HCT116 (cell line): ENCODE data around the gene ADAM19. TPM values are rescaled to one million over a fixed set of nuclear protein-coding genes. Genes with fewer than 3 reads are reported as not detected.
A peak's percentile ranks its signal among the peaks of the same experiment; 100 is the strongest.

Source experiments
- ATAC-seq: fragments of 200-7000 bp; cut with Tn5 transposase; 2 replicates; pipeline ENCODE4 v1.9.1; 2020; ENCODE audit warnings: mild to moderate bottlenecking, moderate library complexity
- BruUV-seq: library from RNA; stranded (reverse); fragments of 400-500 nt; replicated peaks from 2 replicates; lab custom pipeline; 2021; lab: Mats Ljungman, UMichigan
- CTCF ChIA-PET: fragments of 300-600 bp; sonication (Branson Sonifier 250); formaldehyde crosslinking; loops from one replicate; lab custom pipeline; 2021; ENCODE audit warnings: antibody characterized with exemption; lab: Charles Lee
- POLR2A ChIA-PET: fragments of 300-600, 350-600 bp; sonication (Branson Sonifier 250); formaldehyde crosslinking; loops from one replicate; lab custom pipeline; 2021; ENCODE audit warnings: antibody characterized with exemption; lab: Charles Lee
- RAD21 ChIA-PET, 2 experiments: fragments of 300-600 bp; sonication (Branson Sonifier 250); formaldehyde crosslinking; loops; one replicate each; lab custom pipeline; 2023; ENCODE audit warnings: low total read pairs in 2 of 2; ENCODE audit not compliant: uncharacterized antibody in 2 of 2, unreplicated experiment in 2 of 2, low non-redundant PET in 1 of 2; lab: Charles Lee
- DNase-seq: peaks from one replicate; pipeline ENCODE4 v3.0.0-alpha.2; 2010; ENCODE audit warnings: low read depth, low spot score
- H2AFZ ChIP-seq: fragments of 200-600 bp; shearing (Covaris generic), sonication (generic); 2 replicates; pipeline ENCODE4 v1.6.1; 2017; ENCODE audit warnings: low read depth, mixed run types, mixed read lengths, antibody characterized with exemption, low read length; ENCODE audit not compliant: poor library complexity, severe bottlenecking
- H3K27ac ChIP-seq: 2 replicates; pipeline ENCODE4 v1.5.1; 2012; ENCODE audit warnings: low read depth, low read length
- H3K27me3 ChIP-seq: fragments of 200-600 bp; sonication (generic); 2 replicates; pipeline ENCODE4 v1.6.1; 2016; ENCODE audit warnings: mixed run types, low read length, mixed read lengths; ENCODE audit not compliant: insufficient read depth
- H3K36me3 ChIP-seq, 2 experiments: fragments of 200-500 bp in 1 of 2; fragments of 200-600 bp in 1 of 2; sonication (Bioruptor generic) in 1 of 2; sonication (generic) in 1 of 2; 2 replicates each; pipeline versions ENCODE4 v1.5.1 to v1.6.1; 2014 to 2016; ENCODE audit warnings: low read length in 2 of 2, inconsistent platforms in 1 of 2, mixed read lengths in 1 of 2, mixed run types in 1 of 2; ENCODE audit not compliant: insufficient read depth in 2 of 2, control insufficient read depth in 1 of 2
- H3K4me1 ChIP-seq, 2 experiments: fragments of 200-600 bp in 1 of 2; sonication (generic) in 1 of 2; 2 replicates each; pipeline versions ENCODE4 v1.5.1 to v1.6.1; 2012 to 2017; ENCODE audit warnings: low read length in 2 of 2, inconsistent platforms in 1 of 2, mild to moderate bottlenecking in 1 of 2, mixed read lengths in 1 of 2, mixed run types in 1 of 2, moderate library complexity in 1 of 2; ENCODE audit not compliant: insufficient read depth in 2 of 2, control insufficient read depth in 1 of 2
- H3K4me2 ChIP-seq: fragments of 200-600 bp; sonication (generic); 2 replicates; pipeline ENCODE4 v1.6.1; 2017; ENCODE audit warnings: mixed run types, low read length, mixed read lengths
- H3K4me3 ChIP-seq, 2 experiments: fragments of 200-600 bp in 1 of 2; sonication (generic) in 1 of 2; replicated peaks in 1 of 2; 2 replicates each; pipeline ENCODE4 v1.5.1; 2011 to 2016; ENCODE audit warnings: low read length in 2 of 2, control low read depth in 1 of 2, low read depth in 1 of 2, mild to moderate bottlenecking in 1 of 2, mixed read lengths in 1 of 2, mixed run types in 1 of 2
- H3K79me2 ChIP-seq: fragments of 200-600 bp; sonication (generic); 2 replicates; pipeline ENCODE4 v1.6.1; 2017; ENCODE audit warnings: mild to moderate bottlenecking, mixed run types, low read length, moderate library complexity, mixed read lengths; ENCODE audit not compliant: insufficient read depth
- H3K9ac ChIP-seq: fragments of 200-600 bp; sonication (generic); 2 replicates; pipeline ENCODE4 v1.6.1; 2016; ENCODE audit warnings: low read length, mixed read lengths
- H3K9me2 ChIP-seq: fragments of 200-600 bp; sonication (generic), shearing (Covaris generic); 2 replicates; pipeline ENCODE4 v1.6.1; 2017; ENCODE audit warnings: mixed run types, mild to moderate bottlenecking, moderate library complexity; ENCODE audit not compliant: insufficient read depth
- H3K9me3 ChIP-seq, 2 experiments: fragments of 200-500 bp in 1 of 2; fragments of 200-600 bp in 1 of 2; sonication (Bioruptor generic) in 1 of 2; sonication (generic) in 1 of 2; 2 replicates each; pipeline ENCODE4 v1.6.1; 2014 to 2017; ENCODE audit warnings: low read length in 2 of 2, mixed read lengths in 2 of 2, inconsistent platforms in 1 of 2, low read depth in 1 of 2, mild to moderate bottlenecking in 1 of 2, mixed run types in 1 of 2, moderate library complexity in 1 of 2; ENCODE audit not compliant: control insufficient read depth in 1 of 2, insufficient read depth in 1 of 2
- H4K20me1 ChIP-seq: fragments of 200-600 bp; sonication (generic), shearing (Covaris generic); 2 replicates; pipeline ENCODE4 v1.6.1; 2017; ENCODE audit warnings: mixed run types, mild to moderate bottlenecking, moderate library complexity; ENCODE audit not compliant: insufficient read depth
- CBX3 ChIP-seq: IDR thresholded peaks from 2 replicates; pipeline ENCODE4 v1.6.1; 2012; ENCODE audit warnings: low read depth
- CEBPB ChIP-seq: IDR thresholded peaks from 2 replicates; pipeline ENCODE4 v1.6.1; 2012; ENCODE audit warnings: low read depth
- ELF1 ChIP-seq: IDR thresholded peaks from 2 replicates; pipeline ENCODE4 v1.6.1; 2012; ENCODE audit warnings: low read depth, borderline replicate concordance
- EZH2 ChIP-seq: fragments of 200-600 bp; sonication (generic); IDR thresholded peaks from 2 replicates; pipeline ENCODE4 v1.6.1; 2017; ENCODE audit warnings: antibody characterized with exemption, mixed run types
- EZH2phosphoT487 ChIP-seq: fragments of 200-600 bp; IDR thresholded peaks from 2 replicates; pipeline ENCODE4 v1.6.1; 2018; ENCODE audit warnings: antibody characterized with exemption, borderline replicate concordance
- POLR2A ChIP-seq: IDR thresholded peaks from 2 replicates; pipeline ENCODE4 v1.7.0; 2011; ENCODE audit warnings: borderline replicate concordance; ENCODE audit not compliant: insufficient read depth, insufficient read length; ENCODE audit errors: extremely low read depth
- POLR2AphosphoS5 ChIP-seq: IDR thresholded peaks from 2 replicates; pipeline ENCODE4 v1.6.1; 2011; ENCODE audit warnings: mild to moderate bottlenecking, low read depth, low read length, moderate library complexity
- RAD21 ChIP-seq: IDR thresholded peaks from 2 replicates; pipeline ENCODE4 v1.6.1; 2012; ENCODE audit warnings: low read depth, mild to moderate bottlenecking
- TCF7L2 ChIP-seq: IDR thresholded peaks from 2 replicates; pipeline ENCODE4 v1.7.0; 2011; ENCODE audit warnings: borderline replicate concordance, inconsistent platforms; ENCODE audit not compliant: insufficient read depth, insufficient read length; ENCODE audit errors: extremely low read depth
- YY1 ChIP-seq: IDR thresholded peaks from 2 replicates; pipeline ENCODE4 v1.6.1; 2011; ENCODE audit warnings: low read length, low read depth, moderate library complexity, mild to moderate bottlenecking; ENCODE audit not compliant: insufficient replicate concordance; ENCODE audit errors: extremely low read depth
- ZFX ChIP-seq: fragments of 450-650 bp; IDR thresholded peaks from 2 replicates; pipeline ENCODE4 v1.6.1; 2017
- ZNF274 ChIP-seq: fragments of 200-500 bp; sonication (Bioruptor generic); IDR thresholded peaks from 2 replicates; pipeline ENCODE4 v1.6.1; 2014; ENCODE audit warnings: mild to moderate bottlenecking, low read depth, low read length, inconsistent platforms
- intact Hi-C: fragments of 100-400 bp; cut with micrococcal nuclease; formaldehyde crosslinking; loops from 2 replicates; pipeline ENCODE4 v1.10.0; 2022
- total RNA-seq: library from RNA; stranded (reverse); gene quantifications from one replicate; pipeline ENCODE4 v1.2.1, GENCODE V29; 2021; ENCODE audit not compliant: unreplicated experiment
- TF ChIP-seq, protein P1 (sequence below), 3 experiments: fragments of 200-600 bp in 1 of 3; sonication (generic) in 1 of 3; IDR thresholded peaks in 2 of 3; conservative IDR thresholded peaks in 1 of 3; 2 replicates each; pipeline ENCODE4 v1.5.1; 2012 to 2017; ENCODE audit warnings: low read depth in 2 of 3, low read length in 2 of 3, antibody characterized with exemption in 1 of 3, borderline replicate concordance in 1 of 3, control low read depth in 1 of 3, mild to moderate bottlenecking in 1 of 3, mixed read lengths in 1 of 3, mixed run types in 1 of 3, moderate library complexity in 1 of 3; ENCODE audit not compliant: insufficient read depth in 1 of 3
- TF ChIP-seq, protein P2 (sequence below): IDR thresholded peaks from 2 replicates; pipeline ENCODE4 v1.6.1; 2012

ADAM19 gene
- total RNA-seq, 1 experiment from 2014 or later: 77.3 TPM

DNA sequence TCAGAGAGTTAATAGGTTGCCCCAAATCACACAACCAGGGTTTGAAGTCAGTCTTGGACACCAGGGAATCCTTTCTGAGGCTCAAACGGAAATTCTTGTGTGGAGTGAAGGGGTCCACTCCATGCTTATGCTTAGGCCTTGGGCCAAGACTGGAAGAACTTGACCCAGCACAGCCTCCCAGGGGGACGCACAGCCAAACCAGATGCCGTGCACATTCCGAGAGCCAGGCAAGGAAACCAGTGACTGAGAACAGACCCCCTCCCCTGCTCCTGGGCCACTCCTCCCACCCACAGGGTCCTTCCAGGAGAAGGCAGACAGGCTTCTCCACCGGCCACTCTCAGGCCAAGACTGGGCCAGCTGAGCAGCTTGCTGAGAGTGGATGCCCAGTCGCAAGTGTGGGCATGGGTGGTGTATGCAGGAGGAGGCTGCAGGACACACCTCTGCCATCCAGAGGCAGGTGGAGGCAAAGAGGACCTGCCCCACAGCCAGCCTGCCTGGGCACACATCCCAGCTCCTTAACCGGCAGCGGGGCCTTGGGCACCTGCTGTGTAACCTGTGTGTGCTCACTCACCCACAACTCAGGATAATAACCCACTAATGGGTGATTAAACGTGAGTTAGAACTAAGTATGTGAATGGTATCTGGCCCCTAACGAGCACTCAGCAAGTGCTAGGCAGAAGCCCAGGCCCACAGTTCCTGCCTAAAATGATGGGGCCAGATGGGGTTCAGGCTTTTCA is 77.5 kb downstream of the ADAM19 start:
- ChIA-PET RAD21 (no interaction called here), POLR2A (no interaction called here), CTCF (no interaction called here)
- Histone ChIP-seq H3K9ac (no peak overlapping the region), H3K9me2 (no peaks in the 10 kb centered on the region), H3K4me2 (no peak overlapping the region), H3K27me3 (no peaks in the 10 kb centered on the region), H2AFZ (no peak overlapping the region), H3K9me3 (no peaks in the 10 kb centered on the region), H3K4me3 (no peak overlapping the region), H3K79me2 (no peaks in the 10 kb centered on the region), H3K4me1 (no peaks in the 10 kb centered on the region), H4K20me1 (no peaks in the 10 kb centered on the region), H3K36me3 (peaks cover 7 to 19% of the 10 kb centered on the region in 2 experiments; a peak in 3 of 4 replicates), H3K27ac (no peak overlapping the region)
- DNase-seq (no peak), ATAC-seq (peak; percentile 40; the same call in 1 of the 2 replicates)
- intact Hi-C loops: no loop called here
- no TSS peak for BruUV-seq
- no peak for TF ChIP-seq POLR2AphosphoS5
- TF ChIP-seq CEBPB: no peak
- TF ChIP-seq YY1: no peak
- no peak for TF ChIP-seq CBX3
- no peak for TF ChIP-seq EZH2phosphoT487
- TF ChIP-seq, protein P1, sequence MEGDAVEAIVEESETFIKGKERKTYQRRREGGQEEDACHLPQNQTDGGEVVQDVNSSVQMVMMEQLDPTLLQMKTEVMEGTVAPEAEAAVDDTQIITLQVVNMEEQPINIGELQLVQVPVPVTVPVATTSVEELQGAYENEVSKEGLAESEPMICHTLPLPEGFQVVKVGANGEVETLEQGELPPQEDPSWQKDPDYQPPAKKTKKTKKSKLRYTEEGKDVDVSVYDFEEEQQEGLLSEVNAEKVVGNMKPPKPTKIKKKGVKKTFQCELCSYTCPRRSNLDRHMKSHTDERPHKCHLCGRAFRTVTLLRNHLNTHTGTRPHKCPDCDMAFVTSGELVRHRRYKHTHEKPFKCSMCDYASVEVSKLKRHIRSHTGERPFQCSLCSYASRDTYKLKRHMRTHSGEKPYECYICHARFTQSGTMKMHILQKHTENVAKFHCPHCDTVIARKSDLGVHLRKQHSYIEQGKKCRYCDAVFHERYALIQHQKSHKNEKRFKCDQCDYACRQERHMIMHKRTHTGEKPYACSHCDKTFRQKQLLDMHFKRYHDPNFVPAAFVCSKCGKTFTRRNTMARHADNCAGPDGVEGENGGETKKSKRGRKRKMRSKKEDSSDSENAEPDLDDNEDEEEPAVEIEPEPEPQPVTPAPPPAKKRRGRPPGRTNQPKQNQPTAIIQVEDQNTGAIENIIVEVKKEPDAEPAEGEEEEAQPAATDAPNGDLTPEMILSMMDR (IDR thresholded peaks at IDR 0.05 in 2 of 3, conservative IDR thresholded peaks at IDR 0.05 in 1 of 3; ENCODE audit: borderline replicate concordance in 1 of 3, insufficient read depth in 1 of 3, low read depth in 2 of 3, low read length in 2 of 3): no peak
- no peak for TF ChIP-seq ELF1
- no peak for TF ChIP-seq TCF7L2
- TF ChIP-seq, protein P2, sequence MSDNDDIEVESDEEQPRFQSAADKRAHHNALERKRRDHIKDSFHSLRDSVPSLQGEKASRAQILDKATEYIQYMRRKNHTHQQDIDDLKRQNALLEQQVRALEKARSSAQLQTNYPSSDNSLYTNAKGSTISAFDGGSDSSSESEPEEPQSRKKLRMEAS: no peak
- no peak for TF ChIP-seq EZH2
- TF ChIP-seq ZFX: no peak
- no peak for TF ChIP-seq ZNF274
- no peak for TF ChIP-seq POLR2A
- TF ChIP-seq RAD21: no peak
